T follicular helper cell (primary cell): ENCODE measurements around the gene MARK4.
"Not testable (repeated sequence)": the region's sequence is repeated elsewhere in the genome, so short reads cannot be mapped to it uniquely, and the experiment has no call there.

ENCODE experiments used
- DNase-seq: peaks from one replicate; pipeline ENCODE4 v3.0.0-alpha.2; 2020; ENCODE audit warnings: low read depth

Gene MARK4

DNA sequence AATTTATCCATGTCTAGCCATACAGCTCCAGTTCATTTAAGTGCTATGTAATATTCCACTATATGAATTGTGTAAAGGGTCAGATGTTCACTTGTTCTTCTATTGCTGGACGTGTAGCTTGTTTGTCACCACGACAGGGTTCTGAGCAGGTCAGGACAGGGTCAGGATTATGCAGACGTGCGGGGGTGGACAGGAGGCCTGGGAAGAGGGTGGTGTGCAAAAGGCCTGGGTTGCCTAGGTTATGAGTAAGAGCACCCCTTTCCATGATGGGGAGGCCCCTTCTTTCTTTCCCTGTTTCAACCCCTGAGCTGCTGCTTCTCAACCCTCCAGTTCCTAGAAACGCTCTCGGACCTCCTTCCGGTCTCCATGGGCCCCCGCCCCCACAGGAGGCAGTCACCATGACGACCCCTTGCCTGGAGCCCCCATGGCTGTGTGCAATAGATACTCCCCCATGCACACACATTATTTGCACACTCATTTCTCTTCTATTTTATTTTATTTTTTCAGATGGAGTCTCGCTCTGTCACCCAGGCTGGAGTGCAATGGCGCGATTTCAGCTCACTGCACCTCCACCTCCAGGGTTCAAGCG, 7.8 kb upstream of the MARK4 start:
- DNase-seq: no peak

DNA sequence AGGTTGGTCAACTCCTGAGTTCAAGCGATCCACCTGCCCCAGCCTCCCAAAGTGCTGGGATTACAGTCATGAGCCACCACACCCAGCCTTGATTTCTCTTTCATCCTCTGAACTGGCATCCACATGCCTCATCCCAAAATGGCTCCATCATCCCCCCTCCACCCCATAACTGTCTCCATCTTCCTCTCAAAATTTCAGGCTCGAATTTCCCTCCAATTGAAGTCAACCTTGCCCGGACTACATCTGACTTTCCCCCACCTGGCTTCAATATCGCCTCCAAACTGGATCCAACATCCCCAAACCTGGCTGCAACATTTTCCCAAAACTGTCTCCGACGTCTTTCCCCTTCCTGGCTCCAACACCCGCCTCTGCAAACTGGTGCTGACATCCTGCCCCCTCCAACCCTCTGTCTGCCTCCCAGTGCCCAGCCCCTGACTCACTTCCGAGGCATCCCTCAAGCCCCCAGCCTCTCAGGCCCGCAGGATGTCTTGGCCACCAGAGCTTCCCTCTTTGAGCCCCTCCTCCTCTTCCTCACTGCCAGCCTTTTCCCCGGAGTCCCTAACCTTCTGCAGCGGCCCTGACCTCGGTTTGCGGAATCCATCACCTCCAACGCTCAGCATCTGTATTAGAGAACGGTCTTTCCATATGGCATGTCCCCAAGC, 6.8 kb upstream of the MARK4 start:
- DNase-seq: no peak

DNA sequence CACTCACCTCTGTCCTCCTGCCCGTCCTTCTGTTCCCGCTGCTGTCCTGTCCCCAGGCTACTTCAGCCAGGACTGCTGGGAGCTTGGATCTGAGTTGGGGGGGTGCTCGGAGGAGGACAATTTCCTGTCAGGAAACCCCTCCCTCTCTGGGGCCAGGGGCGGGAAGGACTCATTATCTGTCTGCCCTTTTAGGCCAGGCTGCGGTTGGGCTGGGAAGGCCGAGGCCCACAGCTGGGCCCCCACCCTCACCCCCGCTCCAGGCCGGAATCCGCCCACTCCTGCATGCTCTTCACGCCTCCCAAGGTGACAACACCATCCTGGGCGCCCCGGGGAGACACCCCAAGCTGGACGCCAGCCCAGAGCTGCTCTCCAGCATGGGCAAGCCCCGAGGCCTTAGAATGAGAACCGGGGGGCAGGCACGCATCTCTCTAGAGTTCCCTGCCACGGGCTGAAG, 5.7 kb upstream of the MARK4 start, which contains the start of gene EXOC3L2:
EXOC3L2 (minus strand) TSS at position 74 of the 454 bp plus-strand sequence. CDS start 6,362 bp downstream, outside the sequence.
- no peak for DNase-seq

DNA sequence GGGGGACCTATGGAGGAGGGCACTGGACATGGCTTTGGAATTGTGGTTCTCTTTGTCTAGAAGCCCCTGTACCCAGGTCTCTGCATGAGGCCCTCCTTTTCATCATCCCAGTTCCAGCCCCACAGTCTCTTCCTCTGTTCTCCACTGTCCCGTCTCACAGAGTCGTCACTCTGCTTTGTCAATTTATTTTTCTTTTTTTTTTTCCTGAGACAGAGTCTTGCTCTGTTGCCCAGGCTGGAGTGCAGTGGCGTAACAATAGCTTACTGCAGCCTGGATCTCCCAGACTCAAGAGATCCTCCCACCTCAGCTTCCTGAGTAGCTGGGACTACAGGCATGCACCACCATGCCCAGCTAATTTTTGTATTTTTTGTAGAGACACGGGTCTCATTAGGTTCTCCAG, 5.2 kb upstream of the MARK4 start:
- no peak for DNase-seq

DNA sequence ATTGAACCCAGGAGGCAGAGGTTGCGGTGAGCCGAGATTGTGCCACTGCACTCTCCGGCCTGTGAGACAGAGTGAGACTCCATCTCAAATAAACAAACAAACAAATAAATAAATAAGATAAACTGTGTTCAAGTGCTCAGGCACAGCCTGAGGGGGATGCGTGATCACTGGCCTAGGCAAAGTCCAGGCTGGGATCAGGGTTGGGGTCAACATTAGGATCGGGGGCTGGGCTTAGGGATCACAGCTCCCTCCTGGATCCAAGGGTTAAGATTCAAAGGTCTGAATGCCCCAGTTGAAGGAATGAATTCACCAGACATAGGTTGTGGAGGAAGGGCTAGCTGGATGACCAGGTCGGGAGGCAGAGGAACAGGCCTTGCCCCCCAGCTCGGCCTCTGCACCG, 3.9 kb upstream of the MARK4 start:
- no peak for DNase-seq

DNA sequence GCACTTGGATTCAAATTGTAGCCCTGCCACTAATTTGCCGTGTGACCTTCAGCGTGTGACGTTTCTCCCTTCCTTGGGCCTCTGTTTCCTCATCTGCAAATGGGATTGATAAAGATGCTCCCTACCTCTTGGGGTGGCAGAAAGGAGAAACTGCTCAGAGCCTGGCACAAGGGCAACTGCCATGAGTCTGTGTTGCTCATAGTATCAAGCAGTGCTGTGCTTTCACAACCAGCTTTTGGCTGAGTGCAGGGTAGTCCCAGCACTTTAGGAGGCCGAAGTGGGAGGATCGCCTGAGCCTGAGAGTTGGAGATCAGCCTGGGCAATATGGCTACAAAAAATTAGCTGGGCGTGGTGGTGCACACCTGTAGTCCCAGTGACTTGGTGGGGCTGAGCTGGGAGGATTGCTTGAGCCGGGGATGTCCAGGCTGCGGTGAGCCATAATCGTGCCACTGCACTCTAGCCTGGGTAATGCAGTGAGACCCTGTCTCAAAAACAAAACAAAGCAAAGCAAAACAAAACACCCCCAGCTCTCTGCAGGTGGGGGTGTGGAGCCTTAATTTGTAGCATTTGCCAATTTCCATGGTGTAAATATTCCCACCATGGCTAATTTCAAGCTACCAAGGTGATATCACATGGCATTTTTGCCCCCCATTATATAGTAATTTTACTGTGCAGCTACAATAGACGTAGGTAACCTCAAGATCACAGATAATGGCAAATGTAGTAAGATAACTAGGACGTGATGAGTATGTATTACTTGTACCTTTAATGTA, 1.6 kb upstream of the MARK4 start:
- no peak for DNase-seq

DNA sequence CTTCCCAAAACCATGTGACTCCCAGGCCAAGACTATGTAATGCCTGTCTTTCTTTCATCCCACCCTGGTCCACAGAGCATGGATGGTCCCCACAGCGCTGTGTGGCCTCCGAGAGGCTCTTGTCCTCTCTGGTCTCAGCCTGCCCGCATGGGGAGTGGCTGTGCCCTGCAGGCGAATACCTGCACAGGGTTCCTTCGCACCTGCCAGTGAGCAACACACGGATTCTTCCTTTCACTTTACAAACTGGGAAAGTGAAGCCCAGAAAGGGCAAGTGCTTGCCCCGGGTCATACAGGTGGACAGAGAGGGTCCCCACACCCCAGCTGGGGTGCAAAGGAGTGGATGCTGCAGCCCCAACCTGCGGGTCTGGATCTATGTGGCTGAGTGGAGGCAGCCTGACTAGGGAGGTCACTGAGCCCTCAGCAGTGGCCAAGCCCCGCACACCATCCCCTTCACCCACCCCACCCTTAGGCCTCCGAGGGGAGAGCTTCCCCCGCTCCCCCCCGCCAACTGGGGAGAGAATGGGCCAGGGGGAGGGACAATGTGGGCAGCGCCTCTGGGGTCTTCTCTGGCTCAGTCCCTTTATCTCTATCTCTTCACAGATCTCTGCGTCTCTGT, 747 bp upstream of the MARK4 start:
- no peak for DNase-seq

DNA sequence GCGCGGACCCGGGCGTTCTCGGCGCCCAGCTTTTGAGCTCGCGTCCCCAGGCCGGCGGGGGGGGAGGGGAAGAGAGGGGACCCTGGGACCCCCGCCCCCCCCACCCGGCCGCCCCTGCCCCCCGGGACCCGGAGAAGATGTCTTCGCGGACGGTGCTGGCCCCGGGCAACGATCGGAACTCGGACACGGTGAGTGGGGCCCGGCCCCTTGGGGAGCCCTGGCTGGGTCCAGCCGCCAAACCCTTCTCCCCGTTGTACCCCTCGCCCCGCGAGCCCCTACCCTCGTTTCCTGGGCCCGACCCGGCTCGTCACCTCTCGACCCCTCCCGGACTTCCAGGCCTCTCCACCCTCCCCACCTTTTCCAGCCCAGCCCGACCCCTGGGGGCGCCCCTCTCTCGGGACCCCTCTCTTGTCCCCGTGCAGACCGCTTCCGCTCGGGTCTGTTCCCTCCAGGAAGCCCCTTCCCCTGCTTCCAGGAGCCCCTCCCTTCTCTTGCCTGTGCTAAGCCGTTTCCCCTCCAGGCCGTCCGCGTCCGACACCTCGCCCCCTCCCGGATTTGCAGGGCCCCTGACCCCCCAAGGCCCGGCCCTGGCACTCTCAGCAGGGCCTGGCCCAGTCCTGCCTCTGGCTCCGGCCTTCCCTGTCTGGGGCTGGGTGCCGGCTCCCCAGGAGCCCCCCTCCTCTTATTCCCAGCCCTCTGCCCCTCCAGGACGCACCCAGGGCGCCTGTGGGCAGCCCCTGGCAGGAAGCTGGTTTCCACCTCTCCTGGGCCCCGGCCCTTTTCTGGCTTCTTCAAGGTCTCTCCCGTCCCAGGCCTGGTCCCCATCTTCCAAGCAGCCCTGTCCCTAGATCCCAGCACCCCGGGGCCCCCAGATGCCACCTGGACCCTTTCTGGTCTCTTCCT, 632 bp downstream of the MARK4 start:
- no peak for DNase-seq

DNA sequence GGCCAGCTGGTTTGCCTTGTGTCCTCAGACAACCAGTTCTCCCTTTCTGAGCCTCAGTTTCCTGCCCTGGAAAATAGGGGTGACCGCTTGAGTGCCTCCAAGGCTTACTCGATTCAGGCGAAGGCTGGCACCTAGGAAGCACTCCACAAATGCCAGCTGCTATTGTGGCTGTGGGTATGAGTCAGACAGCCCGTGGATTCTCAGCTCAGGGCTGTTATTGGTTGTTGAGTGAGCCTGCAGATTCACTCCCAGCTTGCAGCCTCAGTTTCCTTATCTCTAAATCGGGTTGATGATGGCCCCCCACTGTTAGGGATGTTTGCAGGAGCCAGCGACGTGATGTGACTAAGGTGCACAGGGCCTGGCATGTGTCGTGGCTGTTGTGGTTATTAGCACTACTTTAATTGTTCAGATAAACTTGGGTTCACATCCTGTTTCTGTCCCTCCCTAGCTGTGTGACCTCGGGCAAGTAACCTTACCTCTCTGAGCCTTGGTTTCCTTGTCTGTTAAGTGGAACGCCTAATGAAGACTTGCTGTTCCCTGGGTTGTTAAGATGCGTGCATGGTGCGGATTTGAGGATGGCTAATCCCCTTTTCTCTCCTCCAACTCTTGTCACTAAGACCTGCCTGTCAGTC, 2.4 kb downstream of the MARK4 start:
- no peak for DNase-seq

DNA sequence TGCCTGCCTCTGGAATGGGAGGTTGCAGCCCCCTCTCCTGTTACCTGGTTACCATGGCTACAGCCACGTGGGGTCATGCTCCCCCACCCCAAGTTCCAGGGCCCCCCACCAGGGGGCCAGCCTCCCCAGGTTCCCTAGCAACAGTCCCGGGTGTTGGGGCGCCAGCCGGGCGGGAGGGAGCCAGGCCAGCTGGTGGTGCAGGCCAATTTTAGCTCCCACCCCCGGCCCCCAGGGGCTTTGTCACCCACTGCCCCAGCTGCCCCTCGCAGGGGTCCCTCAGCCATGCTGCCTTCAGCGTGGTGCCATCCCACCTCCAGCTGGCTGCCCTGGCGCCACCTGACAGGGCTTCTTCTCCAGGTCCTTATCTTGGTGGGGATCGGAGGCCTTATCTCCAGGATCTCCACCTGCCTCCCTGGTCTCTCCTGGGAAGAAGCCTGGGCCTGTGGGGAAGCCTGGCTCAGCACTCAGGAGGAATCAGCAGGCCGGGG, 3.0 kb downstream of the MARK4 start:
- DNase-seq: no peak

DNA sequence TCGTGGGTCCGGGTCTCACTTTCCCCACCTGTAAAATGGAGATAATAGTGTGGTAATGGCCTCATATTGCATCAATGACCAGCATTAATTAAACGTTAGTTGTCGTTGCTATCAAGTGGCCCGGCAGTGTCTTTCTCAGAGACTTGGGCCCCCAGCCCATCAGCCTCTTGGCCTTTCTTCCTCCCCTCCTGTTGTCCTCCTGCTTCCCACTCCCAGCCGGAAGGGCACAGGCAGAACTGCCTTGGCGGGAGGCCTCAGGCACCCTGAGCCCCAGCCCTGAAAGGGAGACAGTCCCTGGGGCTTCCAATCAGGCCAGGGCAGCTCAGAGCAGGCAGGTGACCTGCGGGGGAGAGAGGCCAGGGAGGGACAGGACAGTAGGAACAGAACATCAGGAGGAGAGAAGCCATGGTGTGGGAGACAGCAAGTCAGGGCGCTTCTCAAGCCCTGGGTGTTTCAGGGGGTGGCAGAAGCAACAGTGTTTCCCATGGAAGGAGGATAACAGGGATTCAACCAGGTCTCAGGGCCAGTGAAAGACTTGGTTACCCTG, 4.6 kb downstream of the MARK4 start:
- no peak for DNase-seq

DNA sequence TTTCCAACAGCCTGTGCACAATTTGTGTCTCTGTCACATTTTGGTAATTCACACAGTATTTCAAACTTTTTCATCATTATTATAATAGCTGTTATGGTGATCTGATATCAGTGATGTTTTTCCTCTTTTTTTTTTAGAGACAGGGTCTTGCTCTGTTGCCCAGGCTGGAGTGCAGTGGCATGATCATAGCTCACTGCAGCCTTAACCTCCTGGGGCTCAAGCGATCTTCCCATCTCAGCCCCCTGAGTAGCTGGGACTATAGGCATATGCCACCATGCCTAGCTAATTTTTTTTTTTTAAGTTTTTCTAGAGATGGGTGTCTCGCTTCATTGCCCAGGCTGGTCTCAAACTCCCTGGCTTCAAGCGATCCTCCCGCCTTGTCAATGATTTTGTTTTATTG, 5.8 kb downstream of the MARK4 start:
- no peak for DNase-seq

DNA sequence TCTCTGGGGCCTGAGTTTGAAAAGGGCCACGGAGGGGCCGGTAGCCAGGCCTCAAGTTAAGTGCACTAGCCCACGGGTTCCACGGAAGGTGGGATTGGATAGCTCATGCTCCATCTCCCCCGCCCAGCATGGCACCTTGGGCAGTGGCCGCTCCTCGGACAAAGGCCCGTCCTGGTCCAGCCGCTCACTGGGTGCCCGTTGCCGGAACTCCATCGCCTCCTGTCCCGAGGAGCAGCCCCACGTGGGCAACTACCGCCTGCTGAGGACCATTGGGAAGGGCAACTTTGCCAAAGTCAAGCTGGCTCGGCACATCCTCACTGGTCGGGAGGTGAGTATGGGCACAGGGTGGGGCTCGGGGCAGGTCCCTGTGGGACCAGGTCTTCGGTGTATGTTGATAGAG, 7.8 kb downstream of the MARK4 start:
- DNase-seq: no peak

DNA sequence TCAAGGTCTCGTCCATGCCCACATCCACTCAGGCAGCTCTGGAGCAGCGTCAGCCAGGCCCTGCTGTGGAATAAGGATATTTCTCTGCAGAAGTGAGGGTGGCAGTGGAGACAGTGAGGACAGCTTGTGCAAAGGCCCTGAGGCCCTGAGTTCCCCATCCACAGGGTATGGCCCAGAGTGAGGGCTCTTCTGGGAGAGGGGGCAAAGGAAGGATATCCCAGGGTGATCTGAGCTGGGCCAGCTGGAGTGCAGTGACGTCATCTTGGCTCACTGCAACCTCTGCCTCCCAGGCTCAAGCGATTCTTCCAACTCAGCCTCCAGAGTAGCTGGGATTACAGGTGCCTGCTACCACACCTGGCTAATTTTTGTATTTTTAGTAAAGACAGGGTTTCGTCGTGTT, 11.5 kb downstream of the MARK4 start:
- DNase-seq: no peak

DNA sequence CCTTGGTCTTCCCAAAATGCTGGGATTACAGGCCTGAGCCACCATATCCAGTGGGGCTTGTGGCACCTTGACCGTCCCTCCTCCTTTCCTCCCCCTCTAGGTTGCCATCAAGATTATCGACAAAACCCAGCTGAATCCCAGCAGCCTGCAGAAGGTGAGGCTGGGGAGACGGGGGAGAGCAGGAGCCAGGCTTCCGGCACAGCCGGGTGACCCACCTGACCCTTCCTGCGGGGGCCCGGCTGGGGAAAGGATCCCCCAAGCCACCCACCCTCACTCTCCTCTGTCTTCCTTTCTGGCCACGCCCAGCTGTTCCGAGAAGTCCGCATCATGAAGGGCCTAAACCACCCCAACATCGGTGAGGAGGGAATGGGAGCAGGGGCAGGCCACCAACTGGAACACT, 11.9 kb downstream of the MARK4 start:
- DNase-seq: no peak

DNA sequence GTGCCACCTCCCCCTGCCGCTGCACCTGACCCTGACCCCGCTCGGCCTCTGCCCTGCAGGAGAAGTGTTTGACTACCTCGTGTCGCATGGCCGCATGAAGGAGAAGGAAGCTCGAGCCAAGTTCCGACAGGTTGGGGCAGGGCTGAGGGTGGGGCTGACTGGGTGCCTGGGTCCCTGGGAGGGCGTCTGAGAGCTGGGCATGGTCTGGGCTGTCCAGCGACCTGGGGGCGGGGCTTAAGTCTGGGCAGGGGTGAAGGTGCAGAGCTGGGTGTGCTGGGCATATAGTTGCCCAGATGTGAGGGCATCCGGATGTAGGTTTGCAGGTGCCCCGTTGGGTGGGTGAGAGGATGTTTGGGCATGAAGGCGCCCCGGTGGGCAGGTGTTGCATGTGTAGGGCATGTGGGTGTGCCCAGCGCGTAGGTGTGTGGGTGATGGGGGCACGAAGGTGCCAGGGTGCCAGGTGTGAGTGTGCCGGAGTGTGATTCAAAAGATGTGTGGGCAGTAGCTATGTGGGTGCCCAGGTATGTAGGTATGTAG, 13.8 kb downstream of the MARK4 start:
- no peak for DNase-seq

DNA sequence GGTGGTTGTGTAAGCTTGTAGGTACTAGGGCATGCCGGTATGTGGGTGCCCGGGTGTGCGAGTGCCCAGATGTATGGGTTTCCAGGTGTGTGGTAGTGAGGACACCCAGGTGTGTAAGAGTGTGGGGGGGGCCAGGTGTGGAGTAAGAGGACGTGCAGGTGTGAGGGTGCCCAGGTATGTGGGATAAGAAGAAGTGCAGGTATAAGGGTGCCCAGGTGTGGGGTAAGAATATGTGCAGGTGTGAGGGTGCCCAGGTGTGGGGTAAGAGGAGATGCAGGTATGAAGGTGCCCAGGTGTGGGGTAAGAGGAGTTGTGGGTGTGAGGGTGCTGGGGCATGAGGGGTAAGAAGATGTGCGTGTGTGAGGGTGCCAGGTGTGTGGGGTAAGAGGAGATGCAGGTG, 14.3 kb downstream of the MARK4 start:
- no peak for DNase-seq

DNA sequence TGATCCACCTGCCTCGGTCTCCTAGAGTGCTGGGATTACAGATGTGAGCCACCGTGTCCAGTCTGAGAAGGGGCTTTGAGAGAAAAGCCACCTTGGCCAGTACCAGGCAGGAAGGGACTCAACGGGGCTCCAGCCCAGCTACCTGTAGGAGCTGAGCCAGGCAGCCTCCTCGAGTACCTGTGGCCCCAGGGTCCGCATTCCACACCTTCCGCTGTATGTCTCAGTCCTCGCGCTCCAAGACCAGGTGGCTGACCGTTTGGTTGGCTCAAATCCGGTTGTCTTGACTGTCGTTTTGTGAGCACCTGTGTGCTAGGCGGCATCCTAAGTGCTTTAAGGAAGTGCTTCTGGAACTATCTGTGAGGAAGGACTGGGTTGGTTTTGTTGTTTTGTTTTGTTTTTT, 16.2 kb downstream of the MARK4 start:
- DNase-seq: no peak

DNA sequence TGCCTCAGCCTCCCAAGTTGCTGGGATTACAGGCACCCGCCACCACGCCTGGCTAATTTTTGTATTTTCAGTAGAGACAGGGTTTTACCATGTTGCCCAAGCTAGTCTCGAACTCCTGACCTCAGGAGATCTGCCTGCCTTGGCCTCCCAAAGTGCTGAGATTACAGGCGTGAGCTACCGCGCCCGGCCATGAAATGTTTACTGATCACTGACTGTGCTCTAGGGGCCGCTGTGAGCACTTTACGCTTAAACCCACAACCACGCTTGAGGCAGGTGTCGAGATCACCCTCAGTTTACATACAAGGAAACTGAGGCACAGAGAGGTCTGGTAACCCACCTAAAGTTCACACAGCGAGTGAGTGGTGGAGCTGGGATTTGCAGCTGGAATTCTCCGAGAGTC, 18.9 kb downstream of the MARK4 start:
- DNase-seq: not testable (repeated sequence)

DNA sequence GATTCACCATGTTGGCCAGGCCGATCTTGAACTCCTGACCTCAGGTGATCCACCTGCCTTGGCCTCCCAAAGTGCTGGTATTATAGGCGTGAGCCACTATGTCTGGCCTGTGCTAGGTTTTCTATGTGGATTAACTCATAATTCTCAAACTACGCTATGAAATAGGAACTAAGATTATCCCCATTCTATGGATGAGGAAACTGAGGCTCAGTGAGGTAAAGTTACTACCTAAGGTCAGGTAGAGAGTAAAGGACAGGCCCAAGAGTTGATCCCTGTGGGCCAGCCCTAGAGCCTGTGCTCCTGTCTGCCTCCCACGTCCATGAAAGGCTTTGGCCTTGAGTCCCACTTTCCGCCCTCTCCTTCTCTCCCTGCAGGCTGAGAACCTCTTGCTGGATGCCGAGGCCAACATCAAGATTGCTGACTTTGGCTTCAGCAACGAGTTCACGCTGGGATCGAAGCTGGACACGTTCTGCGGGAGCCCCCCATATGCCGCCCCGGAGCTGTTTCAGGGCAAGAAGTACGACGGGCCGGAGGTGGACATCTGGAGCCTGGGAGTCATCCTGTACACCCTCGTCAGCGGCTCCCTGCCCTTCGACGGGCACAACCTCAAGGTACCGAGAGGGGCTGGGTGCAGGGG, 20.1 kb downstream of the MARK4 start:
- DNase-seq: no peak
